Skeletal muscle satellite cell (primary cell): ENCODE results near the gene ZNF831.

ENCODE experiments used
- H3K27me3 ChIP-seq: 2 replicates; pipeline ENCODE4 v1.7.0; 2013; ENCODE audit warnings: low read length; ENCODE audit not compliant: control insufficient read depth, insufficient read depth
- H3K36me3 ChIP-seq: 2 replicates; pipeline ENCODE4 v1.7.0; 2013; ENCODE audit warnings: mild to moderate bottlenecking, control low read depth, low read length; ENCODE audit not compliant: insufficient read depth
- H3K4me1 ChIP-seq: 2 replicates; pipeline ENCODE4 v1.7.0; 2013; ENCODE audit warnings: low read length; ENCODE audit not compliant: control insufficient read depth, insufficient read depth
- H3K4me2 ChIP-seq: 2 replicates; pipeline ENCODE4 v1.7.0; 2013; ENCODE audit warnings: mild to moderate bottlenecking, low read length
- H3K4me3 ChIP-seq: 2 replicates; pipeline ENCODE4 v1.7.0; 2013; ENCODE audit warnings: low read length
- H3K9ac ChIP-seq: 2 replicates; pipeline ENCODE4 v1.7.0; 2013; ENCODE audit warnings: mild to moderate bottlenecking, low read depth, low read length, moderate library complexity
- H3K9me3 ChIP-seq: replicated peaks from 2 replicates; pipeline ENCODE4 v1.7.0; 2013; ENCODE audit warnings: mild to moderate bottlenecking, control low read depth, low read length

Gene ZNF831

GRCh38 chr20:59270380-59270779 is 106.8 kb downstream of the ZNF831 start:
- H3K9me3 ChIP-seq = no peaks in the 10 kb centered on the region
- H3K9ac ChIP-seq = no peak overlapping the region
- H3K4me1 ChIP-seq = no peaks in the 10 kb centered on the region
- H3K4me3 ChIP-seq = no peak overlapping the region
- no peak overlapping the region for H3K4me2 ChIP-seq
- H3K36me3 ChIP-seq = no peaks in the 10 kb centered on the region
- no peaks in the 10 kb centered on the region for H3K27me3 ChIP-seq

DNA sequence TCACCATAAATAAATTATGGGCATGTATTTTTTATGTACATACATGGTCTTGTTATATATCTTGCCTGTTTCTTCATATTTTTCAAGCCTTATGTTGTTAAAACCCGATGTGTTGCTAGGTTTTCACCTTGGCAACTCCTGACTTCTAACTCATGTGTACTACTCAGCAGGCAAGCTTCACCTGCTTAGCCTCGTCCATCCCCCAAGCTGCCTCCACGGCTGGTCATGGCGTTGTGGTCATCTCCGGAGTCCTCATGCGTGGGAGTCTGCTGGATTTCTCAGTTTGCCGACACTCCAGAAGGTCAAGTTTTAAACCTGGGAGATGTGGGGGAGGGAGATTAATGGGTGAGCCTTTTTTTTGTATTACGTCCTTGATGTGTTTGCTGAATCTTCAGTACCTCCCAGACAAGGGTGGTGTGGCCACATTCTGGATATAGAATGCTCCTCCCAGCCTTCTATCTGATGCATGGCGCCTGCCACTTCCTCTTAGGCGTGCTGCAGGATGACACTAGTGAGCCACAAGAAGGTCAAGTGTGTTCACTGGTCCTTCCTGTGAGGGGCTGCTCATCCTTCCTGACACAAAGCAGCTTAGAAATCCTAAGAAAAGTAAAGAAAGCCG is 110.2 kb downstream of the ZNF831 start:
- Histone ChIP-seq H3K9me3 (no peaks in the 10 kb centered on the region), H3K4me3 (no peak overlapping the region), H3K27me3 (no peaks in the 10 kb centered on the region), H3K9ac (no peak overlapping the region), H3K4me1 (no peaks in the 10 kb centered on the region), H3K36me3 (no peaks in the 10 kb centered on the region), H3K4me2 (no peak overlapping the region)

- H3K27me3 ChIP-seq = no peaks in the 10 kb centered on the region
- H3K4me2 ChIP-seq = no peak overlapping the region
These were observed 113.3 kb downstream of the ZNF831 start for GRCh38 chr20:59276938-59277337.

DNA sequence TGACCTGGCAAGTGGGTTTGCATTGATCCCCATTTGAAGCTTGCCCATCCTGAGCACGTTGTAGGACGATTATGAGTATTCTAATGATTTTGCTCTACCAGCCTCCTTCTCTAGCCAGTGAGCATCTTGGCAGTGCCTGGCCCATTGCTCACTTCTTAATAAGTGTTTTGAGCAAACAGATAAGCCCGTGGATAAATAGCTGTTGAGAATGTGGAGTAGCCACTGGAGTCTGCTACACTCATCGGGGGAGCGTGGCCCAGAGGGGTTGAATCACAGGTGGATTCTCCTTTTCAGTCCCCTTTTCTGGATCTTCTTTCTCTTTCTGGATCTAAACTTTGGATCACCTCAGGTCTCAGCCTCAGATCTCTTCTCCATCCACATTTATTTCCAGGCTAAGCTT is 120.8 kb downstream of the ZNF831 start:
- H3K9me3 ChIP-seq = no peaks in the 10 kb centered on the region
- no peaks in the 10 kb centered on the region for H3K27me3 ChIP-seq
- no peaks in the 10 kb centered on the region for H3K4me1 ChIP-seq
- no peak overlapping the region for H3K4me3 ChIP-seq
- H3K9ac ChIP-seq = no peak overlapping the region
- no peaks in the 10 kb centered on the region for H3K36me3 ChIP-seq
- no peak overlapping the region for H3K4me2 ChIP-seq

More at GRCh38 chr20:59276938-59277337, 113.3 kb downstream of the ZNF831 start:
- Histone ChIP-seq H3K36me3 (no peaks in the 10 kb centered on the region), H3K9ac (no peak overlapping the region), H3K4me3 (no peak overlapping the region), H3K9me3 (no peaks in the 10 kb centered on the region), H3K4me1 (no peaks in the 10 kb centered on the region)

DNA sequence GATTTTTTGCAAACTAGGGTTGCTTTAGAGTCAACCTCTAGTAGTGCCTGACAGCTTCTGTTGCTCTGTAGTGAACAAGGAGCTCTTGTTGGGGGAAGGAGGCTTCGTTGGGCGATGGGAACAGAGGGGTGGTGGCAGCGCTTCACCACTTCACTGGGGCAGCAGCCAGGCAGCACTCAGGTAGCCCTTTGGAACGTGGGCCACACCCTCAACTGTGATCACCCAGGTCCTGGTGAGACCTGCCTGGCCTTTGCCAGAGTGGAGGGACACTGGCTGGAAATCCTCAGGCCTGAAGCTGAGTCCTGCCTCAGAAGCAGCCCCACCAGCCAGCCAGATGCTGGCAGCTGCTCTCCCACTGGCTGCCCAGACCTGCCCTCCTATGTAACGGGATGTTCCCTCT is 126.4 kb downstream of the ZNF831 start:
- Histone ChIP-seq H3K9me3 (no peaks in the 10 kb centered on the region), H3K4me2 (no peak overlapping the region), H3K9ac (no peak overlapping the region), H3K36me3 (no peaks in the 10 kb centered on the region), H3K27me3 (no peaks in the 10 kb centered on the region), H3K4me1 (no peaks in the 10 kb centered on the region), H3K4me3 (no peak overlapping the region)

- Histone ChIP-seq H3K36me3 (no peaks in the 10 kb centered on the region), H3K27me3 (no peaks in the 10 kb centered on the region), H3K9me3 (no peaks in the 10 kb centered on the region), H3K9ac (no peak overlapping the region), H3K4me1 (no peaks in the 10 kb centered on the region), H3K4me3 (no peak overlapping the region), H3K4me2 (no peak overlapping the region)
These were observed 128.2 kb downstream of the ZNF831 start for GRCh38 chr20:59291740-59292383.

- no peak overlapping the region for H3K4me2 ChIP-seq
- H3K9ac ChIP-seq = no peak overlapping the region
- no peaks in the 10 kb centered on the region for H3K9me3 ChIP-seq
- H3K4me3 ChIP-seq = no peak overlapping the region
- H3K4me1 ChIP-seq = no peaks in the 10 kb centered on the region
- H3K27me3 ChIP-seq = no peaks in the 10 kb centered on the region
- no peaks in the 10 kb centered on the region for H3K36me3 ChIP-seq
These were observed 131.9 kb downstream of the ZNF831 start for GRCh38 chr20:59295531-59295930.

- Histone ChIP-seq H3K36me3 (no peaks in the 10 kb centered on the region), H3K4me3 (no peak overlapping the region), H3K4me2 (no peak overlapping the region), H3K9ac (no peak overlapping the region), H3K27me3 (no peaks in the 10 kb centered on the region), H3K9me3 (no peaks in the 10 kb centered on the region), H3K4me1 (no peaks in the 10 kb centered on the region)
These were observed 134.1 kb downstream of the ZNF831 start for GRCh38 chr20:59297686-59298085.

GRCh38 chr20:59299945-59300332 is 136.3 kb downstream of the ZNF831 start:
- Histone ChIP-seq H3K9me3 (no peaks in the 10 kb centered on the region), H3K4me1 (no peaks in the 10 kb centered on the region), H3K27me3 (no peaks in the 10 kb centered on the region), H3K36me3 (no peaks in the 10 kb centered on the region), H3K4me3 (no peak overlapping the region), H3K4me2 (no peak overlapping the region), H3K9ac (no peak overlapping the region)

DNA sequence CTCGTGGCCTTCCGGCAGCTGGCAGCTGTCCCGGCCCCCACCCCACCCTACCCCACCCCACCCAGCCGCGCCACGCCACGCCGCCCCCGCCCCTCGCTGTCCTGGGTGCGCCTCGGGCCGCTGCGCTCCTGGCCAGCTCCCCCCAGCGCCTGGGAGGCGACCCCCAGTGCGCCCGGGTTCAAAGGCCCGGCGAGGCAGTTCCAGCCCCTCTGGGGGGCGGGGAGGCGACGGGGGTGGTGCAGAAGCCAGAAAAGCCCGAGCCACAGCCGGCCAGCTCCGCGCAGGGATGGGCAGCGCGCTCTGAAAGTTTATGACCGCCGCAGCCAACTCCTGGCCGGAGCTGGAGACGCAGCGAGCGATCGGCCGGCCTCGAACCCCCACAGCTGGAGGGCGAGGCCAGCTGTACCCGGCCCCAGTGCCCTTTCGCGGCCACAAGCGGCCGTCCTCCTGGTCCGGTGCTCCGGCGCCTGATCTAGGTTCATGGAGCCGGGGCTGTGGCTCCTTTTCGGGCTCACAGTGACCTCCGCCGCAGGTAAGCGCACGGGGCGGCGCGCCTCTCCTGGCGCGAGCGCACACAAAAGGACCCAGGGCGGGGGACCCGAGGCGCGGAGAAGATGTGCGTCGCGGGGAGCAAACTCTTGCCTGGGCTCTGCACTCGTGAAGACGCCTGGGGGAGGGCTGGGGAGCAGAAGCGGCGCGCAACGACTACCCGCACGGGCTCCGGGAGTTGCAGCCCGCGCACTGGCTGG is 136.9 kb downstream of the ZNF831 start, which contains the start of gene EDN3:
EDN3 (plus strand) TSS at position 279 of the 749 bp plus-strand sequence; CDS start at position 481, 202 bp downstream.
- no peak within 1 kb of the TSS for H3K9ac ChIP-seq
- no peak within 1 kb of the TSS for H3K4me2 ChIP-seq
- H3K36me3 ChIP-seq = no peaks in the 10 kb centered on the region
- H3K27me3 ChIP-seq = no peaks in the 10 kb centered on the region
- no peaks in the 10 kb centered on the region for H3K4me1 ChIP-seq
- H3K4me3 ChIP-seq = no peak within 1 kb of the TSS
- no peaks in the 10 kb centered on the region for H3K9me3 ChIP-seq

DNA sequence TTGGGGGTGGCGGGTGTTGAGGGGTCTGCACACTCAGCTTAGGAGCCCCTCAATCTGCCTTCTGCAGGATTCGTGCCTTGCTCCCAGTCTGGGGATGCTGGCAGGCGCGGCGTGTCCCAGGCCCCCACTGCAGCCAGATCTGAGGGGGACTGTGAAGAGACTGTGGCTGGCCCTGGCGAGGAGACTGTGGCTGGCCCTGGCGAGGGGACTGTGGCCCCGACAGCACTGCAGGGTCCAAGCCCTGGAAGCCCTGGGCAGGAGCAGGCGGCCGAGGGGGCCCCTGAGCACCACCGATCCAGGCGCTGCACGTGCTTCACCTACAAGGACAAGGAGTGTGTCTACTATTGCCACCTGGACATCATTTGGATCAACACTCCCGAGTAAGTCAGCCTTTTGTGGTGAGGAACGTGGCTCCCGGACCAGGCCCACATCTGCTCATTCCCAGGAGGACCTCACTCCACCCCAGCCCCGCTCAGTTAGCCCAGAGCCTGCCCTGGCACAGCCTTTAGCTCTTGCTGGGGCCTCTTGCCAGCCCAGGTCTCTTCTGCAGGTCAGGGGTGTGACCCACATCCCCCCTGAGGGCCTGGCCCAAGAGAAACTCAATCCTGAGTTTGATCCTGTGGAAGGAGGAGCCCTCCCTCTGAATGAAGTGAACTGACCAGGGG is 137.9 kb downstream of the ZNF831 start:
- Histone ChIP-seq H3K27me3 (no peaks in the 10 kb centered on the region), H3K9ac (no peak overlapping the region), H3K36me3 (no peaks in the 10 kb centered on the region), H3K4me2 (no peak overlapping the region), H3K4me3 (no peak overlapping the region), H3K9me3 (no peaks in the 10 kb centered on the region), H3K4me1 (no peaks in the 10 kb centered on the region)
